DMS114 treated with DMSO at 0.1 percent for 48 hours (cell line): Measurements from ENCODE around the gene UNC5B.
"Not testable (repeated sequence)": the region's sequence is repeated elsewhere in the genome, so short reads cannot be mapped to it uniquely, and the experiment has no call there.

ENCODE experiments used
- DNase-seq: peaks from one replicate; lab custom pipeline; 2025; ENCODE audit not compliant: unreplicated experiment; lab: John Stamatoyannopoulos, UW

UNC5B gene

GRCh38 chr10:71295641-71296040 lies 83.3 kb downstream of the UNC5B start:
- no peak for DNase-seq

GRCh38 chr10:71296086-71296485 lies 83.7 kb downstream of the UNC5B start:
- DNase-seq: no peak

DNA sequence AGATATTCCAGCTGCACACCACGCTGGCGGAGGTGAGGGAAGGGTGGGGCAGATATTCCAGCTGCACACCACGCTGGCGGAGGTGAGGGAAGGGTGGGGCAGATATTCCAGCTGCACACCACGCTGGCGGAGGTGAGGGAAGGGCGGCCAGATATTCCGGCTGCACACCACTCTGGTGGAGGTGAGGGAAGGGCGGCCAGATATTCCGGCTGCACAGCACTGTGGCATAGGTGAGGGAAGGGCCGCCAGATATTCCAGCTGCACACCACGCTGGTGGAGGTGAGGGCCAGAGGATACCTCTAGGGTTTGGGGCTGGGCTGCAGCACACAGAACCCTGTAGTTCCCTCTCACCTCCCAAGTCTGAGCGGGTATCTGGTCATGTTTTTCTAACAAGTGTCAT lies 84.4 kb downstream of the UNC5B start:
- DNase-seq: not testable (repeated sequence)

DNA sequence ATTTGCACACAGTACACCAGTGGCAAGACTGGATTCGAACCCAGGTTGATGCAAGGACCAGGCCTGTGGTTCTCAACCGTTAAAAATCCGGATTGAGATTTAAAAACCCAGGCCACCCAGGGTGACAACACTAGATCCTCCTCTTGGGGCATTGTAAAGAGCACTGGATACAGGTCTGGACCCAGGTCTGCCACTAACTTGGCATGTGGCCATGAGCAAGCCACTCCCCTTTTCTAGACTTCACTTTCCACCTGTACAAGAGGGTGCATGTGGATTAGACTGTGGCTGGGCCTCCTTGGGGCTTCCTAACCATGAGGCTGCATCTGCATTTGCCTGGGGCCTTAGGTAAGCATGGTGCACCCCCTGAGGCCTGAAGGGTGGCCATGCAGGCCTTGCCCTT lies 85.0 kb downstream of the UNC5B start:
- no peak for DNase-seq

- no peak for DNase-seq
Observed at GRCh38 chr10:71299071-71299785, 86.9 kb downstream of the UNC5B start.

DNA sequence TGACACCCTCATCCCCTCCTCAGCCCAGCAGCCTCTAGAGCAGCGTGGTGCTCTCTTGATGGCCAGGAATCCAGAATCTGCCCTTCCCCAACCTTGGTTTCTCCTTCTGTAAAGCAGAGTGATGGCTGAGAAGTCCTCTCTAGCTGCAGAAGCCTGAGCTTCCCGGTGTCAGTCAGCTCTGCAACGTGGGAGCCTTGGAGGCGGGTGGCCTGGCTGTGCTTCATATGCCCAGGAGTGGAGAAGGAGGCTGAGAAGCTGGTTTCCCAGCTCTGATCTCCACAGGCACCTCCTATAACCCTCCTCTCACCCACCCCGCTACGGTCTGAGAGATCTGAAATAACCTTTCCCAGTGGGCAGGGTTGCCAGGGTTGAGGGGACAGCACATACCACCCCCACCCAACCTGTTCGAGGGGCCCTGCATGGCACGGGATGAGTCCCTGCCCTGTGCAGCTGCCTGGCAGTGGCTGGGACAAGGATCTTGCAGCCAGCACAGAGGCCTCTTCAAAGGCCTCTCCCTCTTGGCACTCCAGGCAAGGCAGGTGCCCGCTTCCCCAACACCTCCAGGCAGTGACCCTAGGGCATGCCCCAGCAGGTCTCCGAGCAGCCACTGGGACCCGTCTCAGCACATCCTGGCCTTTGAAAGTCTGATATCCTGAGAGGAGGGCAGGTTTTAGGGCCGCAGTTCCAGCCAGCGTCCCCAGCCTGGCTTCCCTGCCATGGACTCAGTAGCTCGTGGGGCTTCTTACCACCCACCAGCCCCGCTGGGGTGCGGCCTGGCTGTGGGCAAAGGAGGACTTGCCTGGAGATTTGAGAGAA lies 88.4 kb downstream of the UNC5B start:
- no peak for DNase-seq

DNA sequence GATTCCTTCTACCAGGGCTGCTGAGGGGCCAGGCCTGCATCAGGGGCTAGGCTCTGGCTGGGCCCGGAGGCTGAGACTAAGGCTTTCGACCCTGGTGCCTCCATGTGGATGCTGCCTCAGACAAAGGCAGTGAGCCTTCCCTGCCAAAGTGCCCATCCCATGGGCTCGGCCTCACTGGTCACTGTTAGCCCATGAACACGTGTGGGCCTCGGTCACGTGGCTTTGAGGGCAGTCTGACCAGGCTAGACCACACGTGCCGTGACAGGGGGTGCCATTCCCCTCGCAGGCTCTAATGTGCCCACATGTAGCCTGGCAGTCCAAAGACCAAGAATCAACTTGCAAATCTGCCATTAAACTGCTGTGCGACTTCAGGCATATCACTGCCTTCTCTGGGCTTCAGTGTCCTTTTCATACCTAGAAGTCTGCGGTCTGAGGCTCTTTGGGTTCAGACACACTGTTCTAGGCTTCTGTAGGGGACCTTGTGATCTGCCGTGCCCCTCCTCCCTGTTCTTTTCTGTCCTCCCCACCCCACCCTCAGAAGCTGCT lies 89.1 kb downstream of the UNC5B start:
- DNase-seq: no peak

- DNase-seq: no peak
Observed at GRCh38 chr10:71302451-71302850, 90.1 kb downstream of the UNC5B start.

DNA sequence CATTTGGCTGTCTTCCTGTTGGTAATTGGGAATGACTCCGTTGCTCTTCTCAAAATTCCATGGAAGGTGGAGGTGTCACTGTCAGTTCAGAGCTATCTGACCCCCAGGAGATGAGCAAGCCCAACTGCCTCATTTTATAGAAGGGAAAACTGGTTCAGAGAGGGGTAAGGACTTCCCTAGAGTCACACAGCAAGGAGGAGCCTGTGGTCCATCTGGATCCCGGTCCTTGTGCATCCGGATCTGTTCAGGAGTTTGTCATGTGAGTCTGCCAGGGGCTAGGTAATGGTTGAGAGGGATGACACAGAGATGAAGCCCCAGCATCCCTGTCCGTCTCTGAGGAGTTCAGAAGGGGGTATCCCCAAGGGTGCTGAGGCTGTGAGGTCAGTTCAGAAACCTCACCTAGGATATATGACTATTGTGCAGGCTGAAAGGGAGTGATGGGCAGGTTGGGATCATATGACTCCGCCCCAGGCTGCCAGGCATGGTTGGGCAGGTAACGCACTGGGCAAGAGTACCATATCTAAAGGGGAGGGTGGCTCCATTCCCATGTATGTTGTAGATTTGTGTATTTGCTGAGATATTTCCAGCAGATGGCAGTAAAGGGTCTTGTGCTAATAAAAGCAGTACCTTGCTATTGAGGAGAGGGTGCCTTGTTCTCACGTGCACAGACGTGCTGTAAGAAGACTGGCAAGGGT lies 90.7 kb downstream of the UNC5B start:
- DNase-seq: peak; percentile 71

- no peak for DNase-seq
Observed at GRCh38 chr10:71303569-71303907, 91.2 kb downstream of the UNC5B start.

- DNase-seq: no peak
Observed at GRCh38 chr10:71304914-71305313, 92.5 kb downstream of the UNC5B start.

DNA sequence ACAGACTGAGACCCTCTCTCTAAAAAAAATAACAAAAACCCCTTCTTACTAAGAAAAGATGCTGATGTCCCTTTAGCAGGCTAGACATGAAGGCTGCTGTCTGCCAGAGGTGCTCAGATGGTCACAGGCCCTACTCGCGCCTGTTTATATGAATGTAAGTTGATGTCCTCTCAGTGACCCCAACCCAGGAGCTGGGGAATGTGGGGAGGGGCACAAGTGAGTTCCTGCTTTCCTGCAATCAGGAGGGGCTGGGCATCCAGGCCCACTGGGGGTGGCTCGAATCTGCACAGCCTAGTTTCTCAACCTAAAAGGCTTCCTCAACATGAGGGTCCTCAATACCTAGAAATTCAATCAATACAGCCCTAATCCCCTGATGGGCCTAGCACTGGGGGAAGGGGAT lies 94.6 kb downstream of the UNC5B start:
- DNase-seq: no peak

DNA sequence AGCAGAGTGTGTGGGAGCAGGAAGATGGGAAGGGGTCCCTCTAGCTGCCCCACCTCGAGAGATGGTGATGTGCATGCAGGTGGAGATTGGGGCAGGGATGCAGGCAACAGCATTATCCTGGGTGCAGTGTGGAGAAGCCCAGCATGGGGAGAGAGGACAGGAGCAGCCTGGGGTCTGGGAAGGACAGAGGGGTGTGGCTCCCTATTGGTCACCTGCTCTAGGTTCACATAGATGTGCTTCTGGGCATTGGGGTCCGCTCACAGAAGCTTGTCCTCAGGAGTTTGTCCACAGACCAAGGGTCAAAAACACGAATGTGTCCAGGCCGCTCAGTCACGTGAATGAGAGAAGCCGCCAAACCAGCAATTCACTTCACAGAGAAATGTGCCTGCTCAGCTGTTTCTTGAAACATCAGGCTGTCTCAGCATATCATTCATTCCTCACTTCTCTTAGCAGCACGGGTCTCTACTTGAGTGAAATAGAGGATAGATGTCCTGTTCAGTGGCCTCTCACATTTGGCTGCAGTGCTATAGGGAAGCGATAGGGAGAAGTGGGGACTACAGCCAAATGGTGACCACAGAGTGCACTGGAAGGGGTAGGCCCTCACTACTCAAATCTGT lies 95.2 kb downstream of the UNC5B start:
- DNase-seq: no peak

GRCh38 chr10:71308244-71308643 lies 95.9 kb downstream of the UNC5B start:
- no peak for DNase-seq

- no peak for DNase-seq
Observed at GRCh38 chr10:71308985-71309384, 96.6 kb downstream of the UNC5B start.

GRCh38 chr10:71309919-71310318 lies 97.5 kb downstream of the UNC5B start:
- DNase-seq: no peak

DNA sequence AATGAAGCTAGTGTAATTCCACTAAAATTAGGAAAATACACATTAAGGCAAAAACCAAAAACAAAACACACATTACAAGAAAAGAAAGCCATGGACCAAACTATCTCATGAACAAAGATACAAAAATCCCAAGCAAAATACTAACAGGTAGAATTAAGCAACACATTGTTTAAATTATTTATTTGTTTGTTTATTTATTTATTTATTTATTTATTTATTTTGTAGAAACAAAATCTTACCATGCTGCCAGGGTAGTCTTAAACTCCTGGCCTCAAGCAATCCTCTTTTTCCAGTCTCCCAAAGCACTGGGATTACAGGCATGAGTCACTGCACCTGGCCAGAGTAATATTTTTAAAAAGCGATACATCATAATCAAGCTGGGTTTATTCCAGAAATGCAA lies 99.8 kb downstream of the UNC5B start:
- no peak for DNase-seq

GRCh38 chr10:71312811-71313789 lies 100.7 kb downstream of the UNC5B start:
- DNase-seq: no peak

- DNase-seq: peak; percentile 61
Observed at GRCh38 chr10:71314028-71314693, 101.8 kb downstream of the UNC5B start.
